ENCODE measurements around the gene AFF3.
A peak's percentile ranks its signal among the peaks of the same experiment; 100 is the strongest.
"Not testable (repeated sequence)": the region's sequence is repeated elsewhere in the genome, so short reads cannot be mapped to it uniquely, and the experiment has no call there.

Gene AFF3

GRCh38 chr2:100106460-100106859 lies 35.9 kb downstream of the AFF3 start:
- TF ChIP-seq CTCF (IDR thresholded peaks at IDR 0.05) = no peak
- no peak for TF ChIP-seq ZFX (IDR thresholded peaks at IDR 0.05; ENCODE audit: borderline replicate concordance)
- H3K27ac ChIP-seq = peak overlapping the region; percentile 95

GRCh38 chr2:100105678-100106054 lies 36.7 kb downstream of the AFF3 start:
- TF ChIP-seq ZFX (IDR thresholded peaks at IDR 0.05; ENCODE audit: borderline replicate concordance) (no peak), CTCF (IDR thresholded peaks at IDR 0.05) (no peak)
- H3K27ac ChIP-seq = peak overlapping the region; percentile 95

GRCh38 chr2:100104718-100105677 lies 37.4 kb downstream of the AFF3 start:
- TF ChIP-seq ZFX (IDR thresholded peaks at IDR 0.05; ENCODE audit: borderline replicate concordance) = no peak
- no peak for TF ChIP-seq CTCF (IDR thresholded peaks at IDR 0.05)
- peak overlapping the region; percentile 95 for H3K27ac ChIP-seq

GRCh38 chr2:100104265-100104664 lies 38.1 kb downstream of the AFF3 start:
- peak overlapping the region; percentile 95 for H3K27ac ChIP-seq

- peak overlapping the region; percentile 95 for H3K27ac ChIP-seq
Observed at GRCh38 chr2:100103527-100104252, 38.7 kb downstream of the AFF3 start.

- peak overlapping the region; percentile 95 for H3K27ac ChIP-seq
Observed at GRCh38 chr2:100102466-100103180, 39.8 kb downstream of the AFF3 start.

GRCh38 chr2:100098855-100099254 lies 43.5 kb downstream of the AFF3 start:
- peak overlapping the region; percentile 40 for H3K27ac ChIP-seq

GRCh38 chr2:100097611-100098294 lies 44.6 kb downstream of the AFF3 start:
- not testable (repeated sequence) for H3K27ac ChIP-seq

- 0 out of 2 replicates have a peak overlapping the region, but pooled peaks have one; percentile 13 for H3K27ac ChIP-seq
Observed at GRCh38 chr2:100095845-100096244, 46.5 kb downstream of the AFF3 start.

GRCh38 chr2:100091807-100092206 lies 50.6 kb downstream of the AFF3 start:
- not testable (repeated sequence) for H3K27ac ChIP-seq

- H3K27ac ChIP-seq = not testable (repeated sequence)
Observed at GRCh38 chr2:100085744-100086143, 56.6 kb downstream of the AFF3 start.

- peak overlapping the region; percentile 43 for H3K27ac ChIP-seq
Observed at GRCh38 chr2:100083421-100084216, 58.8 kb downstream of the AFF3 start.

GRCh38 chr2:100082302-100082978 lies 60.0 kb downstream of the AFF3 start:
- H3K27ac ChIP-seq = peak overlapping the region; percentile 52

Data from 22Rv1 (cell line).